Measurements from ENCODE around the gene MUS81. TPM values are rescaled to one million over a fixed set of nuclear protein-coding genes. Genes with fewer than 3 reads are reported as not detected.

MUS81 gene
- polyA plus RNA-seq, 2 of the 4 experiments (the other 2 are of a cell fraction) = 27.8 to 33.4 TPM

DNA sequence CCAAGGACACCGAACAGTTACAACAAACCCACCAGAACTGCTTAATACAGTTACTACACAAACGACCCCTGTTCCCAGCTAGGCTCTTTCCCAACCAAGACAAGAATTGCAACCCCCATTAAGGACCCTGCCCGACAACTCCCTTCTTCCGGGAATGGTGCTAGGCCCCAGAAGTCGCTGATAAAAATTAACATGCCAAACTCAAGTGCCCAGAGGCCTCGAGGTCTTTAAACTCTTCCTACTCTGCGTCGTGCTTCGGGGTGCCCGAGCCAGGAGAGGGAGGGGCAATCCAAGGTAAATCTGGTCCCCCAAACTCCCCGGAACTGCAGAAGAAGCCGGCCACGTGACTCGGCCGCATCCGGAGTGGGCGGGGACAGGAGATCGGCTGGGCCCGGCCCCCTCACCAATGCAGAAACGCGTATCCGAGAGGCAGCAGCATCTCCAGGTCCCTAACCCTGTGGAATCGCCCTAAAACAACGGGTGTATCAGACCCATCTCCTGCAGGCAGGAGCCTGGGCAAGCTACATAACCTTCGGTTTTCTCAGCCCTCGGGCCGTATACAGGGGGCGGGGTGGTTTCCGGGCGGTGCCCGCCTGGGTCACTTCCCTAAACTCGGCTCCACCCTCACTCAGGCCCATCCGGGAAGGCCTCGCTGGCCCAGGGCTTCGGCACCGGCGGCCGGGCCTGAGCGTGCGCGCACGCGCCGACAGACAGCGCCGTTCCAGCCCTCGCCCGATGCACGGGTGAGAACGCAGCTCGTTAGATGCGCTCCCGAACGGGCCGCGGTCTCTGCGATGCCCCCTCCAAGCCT, 3.3 kb upstream of the MUS81 start (continued):
- TF ChIP-seq, protein P1, sequence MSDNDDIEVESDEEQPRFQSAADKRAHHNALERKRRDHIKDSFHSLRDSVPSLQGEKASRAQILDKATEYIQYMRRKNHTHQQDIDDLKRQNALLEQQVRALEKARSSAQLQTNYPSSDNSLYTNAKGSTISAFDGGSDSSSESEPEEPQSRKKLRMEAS (IDR thresholded peaks at IDR 0.05) = peak; percentile 57; the same call in 1 of the 2 replicates
- TF ChIP-seq HOXA7 (CRISPR knock-in tag; IDR thresholded peaks at IDR 0.05) (0 out of 2 replicates have a peak, but pooled peaks have one; percentile 20), EP300 (IDR thresholded peaks at IDR 0.05) (no peak), PHF8 (IDR thresholded peaks at IDR 0.05; ENCODE audit: borderline replicate concordance, low read depth) (peak; percentile 27; the same call in 1 of the 2 replicates), TP53 (CRISPR knock-in tag; IDR thresholded peaks at IDR 0.05) (0 out of 2 replicates have a peak, but pooled peaks have one; percentile 21), KDM5A (IDR thresholded peaks at IDR 0.05) (no peak)

DNA sequence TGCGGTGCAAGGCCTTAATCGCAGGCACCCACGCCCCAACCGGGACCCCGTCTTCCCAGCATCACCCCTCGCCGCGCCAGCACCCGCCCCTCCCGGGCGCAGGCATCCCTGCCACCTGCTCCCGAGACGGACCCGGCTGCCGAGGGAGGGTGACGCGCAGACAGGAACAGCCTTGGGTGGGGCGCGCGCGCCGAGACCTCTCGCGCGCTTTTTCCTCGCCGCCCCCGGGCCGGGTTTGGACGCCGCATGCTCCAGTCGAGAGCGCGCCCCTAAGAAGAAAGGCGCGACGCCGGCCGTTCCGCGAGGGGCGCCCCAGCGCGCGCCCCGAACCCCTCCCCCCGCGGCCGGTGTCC, 2.8 kb upstream of the MUS81 start:
- Histone ChIP-seq H3K9me3 (no peaks in the 10 kb centered on the region), H3K4me2 (peak overlapping the region; percentile 88), H3K4me1 (peaks cover 33% of the 10 kb centered on the region), H3K4me3 (peak overlapping the region; percentile 70), H3K27ac (peak overlapping the region; percentile 95 to 97)
- FAIRE-seq (no peak), ATAC-seq (no peak), DNase-seq (ENCODE audit: low read depth in 1 of 2, low spot score in 1 of 2) (no peak)
- CTCF ChIA-PET = interaction anchor here (0.9 to 7.6 kb wide), 4 partner anchors 12 to 78 kb away, joined by 3 to 195 read pairs (median 40); partner anchors contain the start of genes CCDC85B, EFEMP2 and FIBP
- TF ChIP-seq TFCP2L1 (CRISPR knock-in tag; IDR thresholded peaks at IDR 0.05) (0 out of 2 replicates have a peak, but pooled peaks have one; percentile 76), KDM5A (IDR thresholded peaks at IDR 0.05) (peak; percentile 37; the same call in 1 of the 2 replicates)
- TF ChIP-seq, protein P2, sequence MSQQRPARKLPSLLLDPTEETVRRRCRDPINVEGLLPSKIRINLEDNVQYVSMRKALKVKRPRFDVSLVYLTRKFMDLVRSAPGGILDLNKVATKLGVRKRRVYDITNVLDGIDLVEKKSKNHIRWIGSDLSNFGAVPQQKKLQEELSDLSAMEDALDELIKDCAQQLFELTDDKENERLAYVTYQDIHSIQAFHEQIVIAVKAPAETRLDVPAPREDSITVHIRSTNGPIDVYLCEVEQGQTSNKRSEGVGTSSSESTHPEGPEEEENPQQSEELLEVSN (IDR thresholded peaks at IDR 0.05; ENCODE audit: borderline replicate concordance, low read depth) = no peak
- POLR2A ChIA-PET = interaction anchor here (1.0 to 3.4 kb wide), 5 partner anchors 16 to 146 kb away, joined by 3 to 31 read pairs (median 17); partner anchors contain the start of genes CCDC85B, FIBP and RNASEH2C
- 0% methylated on average over 12 of the region's 49 CpGs for WGBS (ENCODE audit: missing lambda C conversion rate)

DNA sequence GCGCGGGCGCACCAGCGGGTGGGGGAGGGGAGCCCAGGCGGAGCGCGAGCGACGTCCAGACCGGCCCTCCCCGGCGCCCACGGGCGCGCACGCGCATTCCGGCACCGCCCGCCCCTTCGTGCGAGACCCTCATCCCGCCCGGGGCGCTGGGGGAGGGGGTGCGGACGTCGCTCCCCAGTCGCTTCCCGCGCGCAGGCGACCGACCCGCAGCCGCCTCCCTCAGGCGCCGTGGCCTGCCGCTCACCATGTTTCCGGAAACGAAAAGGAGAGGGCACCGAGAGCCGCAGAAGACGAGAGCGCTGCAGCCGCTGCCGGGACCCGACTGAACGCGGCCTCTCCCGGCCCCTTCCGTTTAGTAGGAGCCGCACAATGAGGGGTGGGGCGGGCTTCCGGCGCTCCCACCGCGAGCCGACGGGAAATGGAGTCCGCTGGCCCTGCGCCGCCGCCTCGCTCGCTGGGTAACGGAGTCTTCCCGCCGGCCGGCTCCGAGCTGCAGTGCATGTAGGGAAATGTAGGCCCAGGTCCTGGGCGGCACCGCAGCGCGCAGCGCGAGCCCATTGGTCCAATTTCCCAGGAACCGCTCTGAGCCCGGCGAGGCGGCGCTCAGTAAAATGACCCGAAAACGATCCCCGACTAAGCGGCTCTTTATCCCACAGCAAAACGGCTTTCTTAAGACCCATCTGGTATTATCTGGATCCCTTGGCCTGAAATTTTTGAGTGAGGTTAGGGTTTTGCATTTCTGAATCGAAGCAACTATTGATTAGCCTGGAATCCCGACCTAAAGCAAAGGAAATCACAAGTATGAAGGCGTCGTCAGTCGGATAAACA, 2.2 kb upstream of the MUS81 start, which contains the start of gene CFL1:
Gene CFL1, minus strand, starts transcription at position 328 of the 828 bp plus-strand sequence. Its CDS starts 81 bp downstream, at position 247.
- ATAC-seq (peak; percentile 55 to 76), DNase-seq (ENCODE audit: low read depth in 1 of 2, low spot score in 1 of 2) (peak; percentile 90 to 99), FAIRE-seq (no peak)
- WGBS (ENCODE audit: missing lambda C conversion rate) = 1% methylated on average over 34 of the region's 92 CpGs
- ChIA-PET CTCF (interaction anchor here (0.7 to 7.6 kb wide), 6 partner anchors 12 to 79 kb away, joined by 3 to 195 read pairs (median 8); partner anchors contain the start of genes CCDC85B, EFEMP2 and FIBP), POLR2A (interaction anchor here (0.5 to 3.4 kb wide), 19 partner anchors 9 to 363 kb away, joined by 3 to 36 read pairs (median 5); partner anchors contain the start of genes CCDC85B, EFEMP2, FIBP and KAT5)
- Histone ChIP-seq H3K4me3 (peak within 1 kb of the TSS; percentile 70), H3K9me3 (no peaks in the 10 kb centered on the region), H3K4me1 (peaks cover 33% of the 10 kb centered on the region), H3K27ac (peak within 1 kb of the TSS; percentile 95 to 97), H3K4me2 (peak within 1 kb of the TSS; percentile 88)
- TF ChIP-seq NPAS2 (CRISPR knock-in tag; IDR thresholded peaks at IDR 0.05; ENCODE audit: borderline replicate concordance) (no peak), MAZ (IDR thresholded peaks at IDR 0.05; ENCODE audit: borderline replicate concordance, low read depth, low read length) (peak; percentile 75; the same call in 1 of the 2 replicates), JUN (IDR thresholded peaks at IDR 0.05) (peak; percentile 96 to 99), NR3C1 (IDR thresholded peaks at IDR 0.05) (no peak), PHF8 (IDR thresholded peaks at IDR 0.05; ENCODE audit: borderline replicate concordance, low read depth) (peak; percentile 93), ZSCAN20 (CRISPR knock-in tag; IDR thresholded peaks at IDR 0.05) (no peak), MYC (IDR thresholded peaks at IDR 0.05; ENCODE audit: borderline replicate concordance, low read length) (no peak), HOXB13 (CRISPR knock-in tag; IDR thresholded peaks at IDR 0.05; ENCODE audit: low read depth) (no peak), NFE2L2 (conservative IDR thresholded peaks at IDR 0.05; ENCODE audit: low read length) (no peak), TFCP2L1 (CRISPR knock-in tag; IDR thresholded peaks at IDR 0.05) (peak; percentile 71), CHD2 (IDR thresholded peaks at IDR 0.05; ENCODE audit: low read length, partially characterized antibody) (peak; percentile 35), TP53 (CRISPR knock-in tag; IDR thresholded peaks at IDR 0.05) (peak; percentile 76), EHMT2 (IDR thresholded peaks at IDR 0.05; ENCODE audit: low read depth) (no peak), ZFP36 (IDR thresholded peaks at IDR 0.05; ENCODE audit: borderline replicate concordance, partially characterized antibody) (no peak)
- TF ChIP-seq, protein P3, sequence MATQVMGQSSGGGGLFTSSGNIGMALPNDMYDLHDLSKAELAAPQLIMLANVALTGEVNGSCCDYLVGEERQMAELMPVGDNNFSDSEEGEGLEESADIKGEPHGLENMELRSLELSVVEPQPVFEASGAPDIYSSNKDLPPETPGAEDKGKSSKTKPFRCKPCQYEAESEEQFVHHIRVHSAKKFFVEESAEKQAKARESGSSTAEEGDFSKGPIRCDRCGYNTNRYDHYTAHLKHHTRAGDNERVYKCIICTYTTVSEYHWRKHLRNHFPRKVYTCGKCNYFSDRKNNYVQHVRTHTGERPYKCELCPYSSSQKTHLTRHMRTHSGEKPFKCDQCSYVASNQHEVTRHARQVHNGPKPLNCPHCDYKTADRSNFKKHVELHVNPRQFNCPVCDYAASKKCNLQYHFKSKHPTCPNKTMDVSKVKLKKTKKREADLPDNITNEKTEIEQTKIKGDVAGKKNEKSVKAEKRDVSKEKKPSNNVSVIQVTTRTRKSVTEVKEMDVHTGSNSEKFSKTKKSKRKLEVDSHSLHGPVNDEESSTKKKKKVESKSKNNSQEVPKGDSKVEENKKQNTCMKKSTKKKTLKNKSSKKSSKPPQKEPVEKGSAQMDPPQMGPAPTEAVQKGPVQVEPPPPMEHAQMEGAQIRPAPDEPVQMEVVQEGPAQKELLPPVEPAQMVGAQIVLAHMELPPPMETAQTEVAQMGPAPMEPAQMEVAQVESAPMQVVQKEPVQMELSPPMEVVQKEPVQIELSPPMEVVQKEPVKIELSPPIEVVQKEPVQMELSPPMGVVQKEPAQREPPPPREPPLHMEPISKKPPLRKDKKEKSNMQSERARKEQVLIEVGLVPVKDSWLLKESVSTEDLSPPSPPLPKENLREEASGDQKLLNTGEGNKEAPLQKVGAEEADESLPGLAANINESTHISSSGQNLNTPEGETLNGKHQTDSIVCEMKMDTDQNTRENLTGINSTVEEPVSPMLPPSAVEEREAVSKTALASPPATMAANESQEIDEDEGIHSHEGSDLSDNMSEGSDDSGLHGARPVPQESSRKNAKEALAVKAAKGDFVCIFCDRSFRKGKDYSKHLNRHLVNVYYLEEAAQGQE (IDR thresholded peaks at IDR 0.05) = peak; percentile 56; the same call in 1 of the 2 replicates
- TF ChIP-seq, protein P4, sequence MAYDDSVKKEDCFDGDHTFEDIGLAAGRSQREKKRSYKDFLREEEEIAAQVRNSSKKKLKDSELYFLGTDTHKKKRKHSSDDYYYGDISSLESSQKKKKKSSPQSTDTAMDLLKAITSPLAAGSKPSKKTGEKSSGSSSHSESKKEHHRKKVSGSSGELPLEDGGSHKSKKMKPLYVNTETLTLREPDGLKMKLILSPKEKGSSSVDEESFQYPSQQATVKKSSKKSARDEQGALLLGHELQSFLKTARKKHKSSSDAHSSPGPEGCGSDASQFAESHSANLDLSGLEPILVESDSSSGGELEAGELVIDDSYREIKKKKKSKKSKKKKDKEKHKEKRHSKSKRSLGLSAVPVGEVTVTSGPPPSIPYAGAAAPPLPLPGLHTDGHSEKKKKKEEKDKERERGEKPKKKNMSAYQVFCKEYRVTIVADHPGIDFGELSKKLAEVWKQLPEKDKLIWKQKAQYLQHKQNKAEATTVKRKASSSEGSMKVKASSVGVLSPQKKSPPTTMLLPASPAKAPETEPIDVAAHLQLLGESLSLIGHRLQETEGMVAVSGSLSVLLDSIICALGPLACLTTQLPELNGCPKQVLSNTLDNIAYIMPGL (CRISPR knock-in tag; IDR thresholded peaks at IDR 0.05; ENCODE audit: borderline replicate concordance) = no peak
- TF ChIP-seq, protein P5, sequence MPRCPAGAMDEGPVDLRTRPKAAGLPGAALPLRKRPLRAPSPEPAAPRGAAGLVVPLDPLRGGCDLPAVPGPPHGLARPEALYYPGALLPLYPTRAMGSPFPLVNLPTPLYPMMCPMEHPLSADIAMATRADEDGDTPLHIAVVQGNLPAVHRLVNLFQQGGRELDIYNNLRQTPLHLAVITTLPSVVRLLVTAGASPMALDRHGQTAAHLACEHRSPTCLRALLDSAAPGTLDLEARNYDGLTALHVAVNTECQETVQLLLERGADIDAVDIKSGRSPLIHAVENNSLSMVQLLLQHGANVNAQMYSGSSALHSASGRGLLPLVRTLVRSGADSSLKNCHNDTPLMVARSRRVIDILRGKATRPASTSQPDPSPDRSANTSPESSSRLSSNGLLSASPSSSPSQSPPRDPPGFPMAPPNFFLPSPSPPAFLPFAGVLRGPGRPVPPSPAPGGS (IDR thresholded peaks at IDR 0.05) = peak; percentile 99
